Epithelial cell of prostate (primary cell): ENCODE results near the gene GPC5.
"Not testable (repeated sequence)": the region's sequence is repeated elsewhere in the genome, so short reads cannot be mapped to it uniquely, and the experiment has no call there.

Source experiments
- DNase-seq: peaks from one replicate; pipeline ENCODE4 v3.0.0-alpha.2; 2011; ENCODE audit warnings: low read depth, low spot score
- H3K27ac ChIP-seq: fragments of 450-650 bp; 2 replicates; pipeline ENCODE4 v1.5.1; 2017; ENCODE audit warnings: mild to moderate bottlenecking

Gene GPC5

DNA sequence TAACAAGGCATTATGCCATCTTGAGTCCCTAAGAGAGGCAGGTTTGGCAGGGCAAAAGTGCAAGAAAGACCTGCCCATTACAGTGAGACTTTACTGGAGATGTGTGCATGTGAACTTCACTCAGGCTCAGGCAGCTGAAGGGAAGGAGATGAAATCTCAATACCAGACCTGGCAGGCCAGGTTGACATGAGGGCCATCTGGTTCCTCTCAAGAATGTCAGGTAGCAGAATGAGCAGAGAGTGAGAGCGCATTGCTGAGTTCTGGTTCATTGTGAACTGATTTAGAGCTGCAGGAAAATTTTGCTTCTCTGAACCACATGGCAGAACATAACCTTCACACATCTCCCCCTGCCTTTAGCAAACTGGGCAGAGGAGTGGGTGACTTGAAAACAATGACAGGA lies 406.3 kb downstream of the GPC5 start:
- H3K27ac ChIP-seq: no peak overlapping the region
- DNase-seq: no peak

DNA sequence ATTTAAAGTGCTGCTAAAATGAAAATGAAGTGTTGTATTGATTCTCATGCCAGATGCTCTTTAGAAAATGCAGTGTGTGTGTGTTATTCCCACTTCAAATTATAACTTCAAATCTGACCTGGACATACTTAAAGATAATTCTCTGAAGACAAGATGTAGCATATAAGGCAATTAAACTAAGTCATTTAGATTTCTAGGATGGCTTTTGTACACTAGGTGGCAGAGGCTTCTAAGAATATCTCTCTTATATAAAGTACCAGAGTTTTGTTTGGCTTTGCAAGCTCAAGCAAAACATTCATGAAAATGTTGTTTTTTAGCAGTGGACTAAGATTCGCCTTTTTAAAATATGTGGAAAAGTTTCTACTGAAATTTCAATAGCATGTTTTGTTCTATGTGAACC lies 407.2 kb downstream of the GPC5 start:
- DNase-seq: no peak
- H3K27ac ChIP-seq: no peak overlapping the region

DNA sequence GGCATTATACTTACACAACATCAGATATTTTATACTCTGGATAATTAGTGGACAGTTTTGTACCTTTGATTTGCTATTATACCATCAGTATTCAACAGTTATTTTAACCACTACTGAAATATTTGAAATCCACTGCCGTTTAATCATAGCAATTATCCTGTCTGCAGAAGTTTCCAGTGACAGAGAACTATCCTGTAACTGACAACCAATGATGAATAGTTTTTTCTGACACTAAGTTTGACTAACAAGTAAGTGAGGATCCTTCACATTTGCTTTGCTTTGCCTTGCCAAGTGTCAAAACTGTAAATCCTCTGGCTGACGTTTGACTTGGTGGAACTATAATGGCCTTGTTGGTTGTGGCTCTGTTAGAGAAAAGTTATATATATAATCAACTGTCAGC lies 410.7 kb downstream of the GPC5 start:
- DNase-seq: no peak
- H3K27ac ChIP-seq: no peak overlapping the region

DNA sequence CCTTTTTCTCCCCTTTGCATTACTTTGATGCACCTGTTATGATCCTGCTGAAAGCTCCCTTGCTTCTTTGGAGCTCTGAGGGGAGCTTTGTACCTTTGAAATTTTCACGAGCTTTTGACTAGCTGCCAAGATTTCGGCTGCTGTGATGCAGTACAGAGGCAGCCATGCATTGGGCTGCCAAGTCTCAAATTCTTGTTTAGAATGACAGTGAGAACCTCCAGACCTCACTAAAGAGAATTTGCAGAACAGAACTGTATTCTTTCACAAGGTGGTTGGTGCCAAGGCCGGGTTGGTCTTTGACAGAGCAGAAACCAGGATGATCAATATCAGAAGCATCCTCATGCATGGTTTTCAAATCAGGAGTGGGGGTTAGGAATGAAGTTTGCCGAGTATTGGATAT lies 414.8 kb downstream of the GPC5 start:
- no peak for DNase-seq
- no peak overlapping the region for H3K27ac ChIP-seq

DNA sequence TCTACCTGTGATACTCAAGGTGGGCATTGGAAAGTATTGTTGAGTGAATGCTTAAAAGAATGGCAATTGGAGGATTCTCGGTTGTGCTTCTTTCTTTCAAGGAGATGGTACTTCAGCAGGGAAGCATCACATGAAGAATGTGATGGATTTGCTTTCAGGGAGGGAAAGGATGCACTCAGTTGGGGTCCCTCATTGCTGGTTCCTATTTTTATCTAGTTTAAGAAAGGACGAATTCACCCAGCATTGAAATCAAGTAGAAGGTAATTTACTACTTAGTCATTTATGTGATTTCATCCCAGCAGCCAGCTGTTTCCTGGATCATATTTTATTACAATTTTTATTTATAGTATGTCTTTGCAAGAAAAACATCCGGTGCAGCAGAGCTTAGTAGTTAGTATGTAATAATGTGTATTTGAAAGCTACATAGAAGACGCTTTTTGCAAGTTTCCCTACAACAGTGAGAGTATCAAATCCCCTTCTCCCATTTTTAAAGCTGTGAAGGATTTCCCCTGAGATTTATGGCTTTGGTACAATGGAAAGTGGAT lies 417.9 kb downstream of the GPC5 start:
- H3K27ac ChIP-seq: no peak overlapping the region
- DNase-seq: no peak

DNA sequence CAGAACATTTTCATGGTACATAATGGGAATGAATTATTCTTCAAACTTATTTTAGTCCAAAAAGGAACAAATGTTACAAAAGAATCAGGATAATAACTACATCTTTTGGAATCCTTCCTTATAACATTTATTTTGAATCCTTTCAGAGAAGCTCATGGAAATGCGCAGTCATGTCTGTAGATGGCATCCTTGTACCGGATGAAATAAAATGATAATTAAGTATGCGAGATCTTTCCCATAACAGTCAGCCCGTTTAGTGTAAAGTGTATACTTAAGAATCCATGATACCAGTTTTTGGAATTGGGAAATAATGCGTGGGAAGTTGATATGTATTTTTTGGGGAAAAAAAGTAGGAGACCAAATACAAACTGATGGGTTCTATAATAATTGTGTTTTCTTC lies 418.8 kb downstream of the GPC5 start:
- H3K27ac ChIP-seq: no peak overlapping the region
- no peak for DNase-seq

DNA sequence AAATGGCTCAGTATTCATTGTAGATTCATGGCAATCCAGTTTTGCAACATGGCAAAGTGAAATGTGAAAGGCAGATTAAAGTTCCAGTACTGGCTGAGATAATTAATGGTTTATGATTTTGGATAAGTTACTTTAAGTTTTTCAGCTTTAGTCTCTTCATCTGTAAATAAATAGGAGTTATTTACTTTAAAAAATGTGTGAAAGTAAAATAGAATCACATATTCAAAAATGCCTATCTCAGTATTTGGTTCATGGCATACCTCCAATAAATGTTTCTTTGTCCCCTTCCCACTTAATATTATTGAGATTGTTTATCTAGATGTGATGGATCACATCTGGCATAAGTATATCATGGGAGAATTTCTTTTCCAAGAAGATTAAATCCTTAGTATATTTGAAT lies 426.0 kb downstream of the GPC5 start:
- DNase-seq: no peak
- no peak overlapping the region for H3K27ac ChIP-seq

DNA sequence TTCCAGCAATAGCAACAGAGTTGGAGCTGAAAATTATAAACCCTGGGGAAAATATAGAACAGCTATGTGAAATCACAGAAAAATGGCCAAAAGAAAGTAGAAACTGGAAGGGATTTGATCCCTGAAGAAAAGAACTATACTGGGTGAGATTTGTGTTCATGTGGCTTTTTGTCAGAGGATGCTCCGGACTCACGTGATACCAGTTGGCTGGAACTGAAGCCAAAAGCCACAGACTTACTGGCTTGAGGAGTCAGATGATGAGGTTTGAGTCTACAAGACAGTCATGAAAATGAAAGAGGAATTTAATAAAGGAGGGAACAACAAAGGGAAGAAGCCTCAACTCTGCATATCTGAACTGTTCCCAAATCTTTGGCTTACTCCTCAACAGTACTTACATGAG lies 427.1 kb downstream of the GPC5 start:
- H3K27ac ChIP-seq: no peak overlapping the region

DNA sequence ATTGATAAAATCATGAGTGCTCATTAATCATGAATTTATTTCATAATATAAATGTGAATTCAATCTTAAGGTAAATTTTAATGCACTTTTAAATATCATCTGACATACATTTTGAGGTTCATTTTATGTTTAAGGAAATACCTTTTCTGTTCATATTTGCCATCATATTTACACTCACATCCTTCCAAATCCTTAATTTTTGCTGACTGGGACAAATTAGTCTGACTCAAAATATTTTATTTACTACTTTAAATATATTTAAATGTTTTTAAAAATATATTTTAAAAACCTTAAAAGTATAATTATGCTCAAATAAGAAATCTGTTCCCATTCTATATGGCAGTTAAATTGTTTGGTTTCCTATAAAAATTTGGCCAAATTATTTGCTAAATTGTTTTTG lies 438.1 kb downstream of the GPC5 start:
- no peak for DNase-seq
- no peak overlapping the region for H3K27ac ChIP-seq

More for the DNA sequence above, 427.1 kb downstream of the GPC5 start:
- DNase-seq: no peak

DNA sequence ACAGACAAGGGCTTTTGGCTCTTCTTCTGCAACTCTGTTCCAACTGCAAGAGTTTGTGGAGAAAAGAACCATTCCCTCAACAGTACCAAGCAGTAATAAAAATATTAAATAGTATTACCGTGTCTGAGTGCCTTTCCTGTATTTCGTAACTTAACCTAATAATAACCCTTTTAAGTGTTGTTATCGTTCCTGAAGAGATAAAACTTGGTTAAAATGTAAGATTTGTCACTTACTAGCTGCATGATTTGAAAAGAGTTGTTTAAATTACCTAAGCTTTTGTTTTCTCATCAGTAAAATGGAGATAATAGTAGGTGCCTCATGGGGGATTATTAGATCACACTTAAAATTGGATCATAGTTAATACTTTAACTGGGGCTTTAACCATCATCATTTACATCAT lies 447.2 kb downstream of the GPC5 start:
- no peak overlapping the region for H3K27ac ChIP-seq
- no peak for DNase-seq

DNA sequence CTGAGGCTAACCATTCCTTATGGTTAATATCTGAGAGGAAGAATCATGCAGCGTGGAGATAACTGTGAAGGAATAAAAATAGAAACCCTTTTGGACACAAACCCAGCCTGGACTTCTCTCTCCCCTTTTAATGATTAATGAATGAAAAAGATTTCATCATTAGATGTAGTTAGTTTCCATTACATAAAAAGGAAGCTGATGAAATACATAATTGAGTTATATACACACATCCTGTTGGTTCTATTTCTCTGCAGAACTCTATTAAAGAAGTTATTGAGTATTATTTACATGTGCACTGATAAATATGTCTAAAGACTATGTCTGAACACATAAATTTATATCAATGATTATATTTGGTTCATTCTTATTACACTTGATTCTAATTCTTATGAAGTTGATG lies 465.3 kb downstream of the GPC5 start:
- no peak overlapping the region for H3K27ac ChIP-seq
- DNase-seq: no peak

DNA sequence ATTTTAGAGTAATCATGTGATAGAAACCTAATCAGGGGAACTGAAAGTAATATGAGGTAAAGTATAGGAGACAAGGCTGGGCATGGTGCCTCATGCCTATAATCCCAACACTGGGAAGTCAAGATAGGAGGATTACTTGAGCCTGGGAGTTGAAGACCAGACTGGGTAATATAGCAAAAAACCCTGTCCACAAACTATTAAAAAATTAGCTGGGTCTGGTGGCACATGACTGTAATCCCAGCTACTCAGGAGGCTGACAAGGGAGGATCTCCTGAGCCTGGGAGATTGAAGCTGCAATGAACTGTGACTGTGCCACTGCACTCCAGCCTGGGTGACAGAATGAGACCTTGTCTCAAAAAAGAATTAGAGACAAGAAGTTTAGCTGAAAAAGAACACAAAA lies 469.9 kb downstream of the GPC5 start:
- no peak overlapping the region for H3K27ac ChIP-seq
- DNase-seq: no peak

DNA sequence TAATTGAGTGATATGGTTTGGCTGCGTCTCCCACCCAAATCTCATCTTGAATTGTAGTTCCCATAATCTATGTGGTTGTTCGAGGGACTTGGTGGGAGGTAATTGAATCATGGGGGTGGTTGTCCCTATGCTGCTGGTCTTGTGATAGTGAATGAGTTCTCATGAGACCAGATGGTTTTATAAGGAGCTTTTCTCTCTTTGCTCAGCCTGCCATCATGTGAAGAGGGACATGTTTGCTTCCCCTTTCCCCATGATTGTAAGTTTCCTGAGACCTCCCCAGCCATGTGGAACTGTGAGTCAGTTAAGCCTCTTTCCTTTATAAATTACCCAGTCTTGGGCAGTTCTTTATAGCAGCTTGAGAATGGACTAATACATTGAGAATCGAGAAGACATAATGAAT lies 480.1 kb downstream of the GPC5 start:
- H3K27ac ChIP-seq: no peak overlapping the region
- no peak for DNase-seq

DNA sequence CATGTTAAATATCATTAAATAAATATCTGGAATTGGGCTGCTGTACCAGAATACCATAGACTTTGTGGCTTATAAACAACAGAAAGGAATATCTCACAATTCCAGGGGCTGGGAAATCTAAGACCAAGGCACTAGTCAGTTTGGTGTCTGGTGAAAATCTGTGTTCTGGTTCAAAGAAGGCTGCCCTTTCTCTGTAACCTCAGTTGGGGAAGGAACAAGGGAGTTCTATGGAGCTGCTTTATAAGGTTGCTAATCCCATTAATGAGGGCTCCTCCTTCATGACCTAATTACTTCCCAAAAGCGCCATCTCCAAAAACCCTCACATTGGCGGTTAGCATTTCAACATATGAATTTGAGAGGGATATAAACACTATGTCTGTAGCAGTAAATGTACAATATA lies 480.9 kb downstream of the GPC5 start:
- no peak overlapping the region for H3K27ac ChIP-seq
- DNase-seq: no peak

DNA sequence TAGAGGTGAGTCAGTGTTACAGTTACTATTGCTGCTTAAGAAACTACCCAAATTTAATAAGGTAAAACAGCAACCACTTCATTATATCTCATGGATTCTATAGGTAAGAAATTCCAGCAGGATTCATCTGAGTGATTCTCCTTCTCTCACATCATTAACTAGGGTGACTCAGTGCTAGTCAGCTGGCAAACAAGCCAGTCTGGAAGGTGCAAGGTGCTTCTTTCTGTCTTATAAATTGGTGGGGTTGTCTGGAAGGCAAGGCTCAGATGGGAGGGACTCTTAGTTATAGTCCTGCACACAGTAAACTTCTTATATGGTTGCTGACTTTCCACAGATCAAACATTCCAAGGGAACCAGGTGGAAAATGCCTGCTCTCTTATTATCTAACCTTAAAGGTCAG lies 484.5 kb downstream of the GPC5 start:
- no peak for DNase-seq
- no peak overlapping the region for H3K27ac ChIP-seq

DNA sequence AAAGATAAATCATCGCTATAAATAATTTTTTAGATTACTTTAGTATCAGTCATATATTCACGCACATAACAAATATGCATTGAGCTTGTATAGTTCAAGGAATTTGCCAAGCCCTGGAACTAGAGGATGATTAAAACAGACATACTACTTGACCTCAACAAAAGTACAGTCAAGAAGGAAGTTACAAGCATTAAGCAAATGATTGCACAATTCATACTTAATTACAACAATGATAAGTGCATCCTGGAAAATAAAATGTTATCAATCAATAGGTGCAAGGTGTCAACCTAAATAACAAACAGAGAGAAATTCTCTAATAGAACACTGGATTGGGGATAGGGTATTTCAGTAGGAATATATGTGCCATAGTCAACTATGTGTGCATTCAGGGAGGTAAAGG lies 491.2 kb downstream of the GPC5 start:
- DNase-seq: no peak
- no peak overlapping the region for H3K27ac ChIP-seq

DNA sequence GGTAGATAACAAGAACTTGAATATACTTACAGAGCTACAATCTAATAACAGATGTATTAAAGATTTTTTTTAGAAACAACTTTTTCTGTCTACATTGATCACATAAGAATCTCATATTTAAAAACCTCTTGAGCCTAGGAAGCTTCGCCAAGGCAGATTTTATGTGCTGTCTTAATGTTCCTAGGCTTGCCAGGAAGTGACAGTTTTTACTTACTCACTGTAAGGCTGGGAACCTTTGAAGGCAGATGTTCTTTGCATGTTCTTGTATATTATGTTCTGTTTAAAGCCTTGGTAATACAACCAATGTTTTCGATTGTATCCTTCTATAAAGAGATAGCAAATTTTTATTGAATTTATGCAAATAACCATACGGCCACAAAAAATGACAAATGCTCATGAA lies 492.7 kb downstream of the GPC5 start:
- DNase-seq: no peak
- H3K27ac ChIP-seq: no peak overlapping the region

DNA sequence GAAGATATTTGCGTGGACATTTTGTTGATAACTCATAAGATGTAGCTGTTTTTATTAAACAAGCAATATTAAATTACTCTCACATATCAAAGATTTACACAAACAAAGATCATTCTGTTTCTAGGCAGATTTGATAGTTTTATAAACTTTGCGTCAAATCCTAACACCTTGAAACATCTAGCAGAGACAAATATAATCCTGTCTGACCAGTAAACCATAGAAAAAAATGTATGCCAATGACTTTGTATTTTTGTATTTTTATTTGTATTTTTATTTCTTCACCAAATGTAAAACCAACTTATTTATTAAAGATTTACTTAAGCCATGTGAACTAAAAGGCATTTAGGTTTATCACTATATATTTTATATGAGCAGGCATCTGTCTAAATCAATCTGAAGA lies 494.6 kb downstream of the GPC5 start:
- no peak overlapping the region for H3K27ac ChIP-seq
- no peak for DNase-seq

DNA sequence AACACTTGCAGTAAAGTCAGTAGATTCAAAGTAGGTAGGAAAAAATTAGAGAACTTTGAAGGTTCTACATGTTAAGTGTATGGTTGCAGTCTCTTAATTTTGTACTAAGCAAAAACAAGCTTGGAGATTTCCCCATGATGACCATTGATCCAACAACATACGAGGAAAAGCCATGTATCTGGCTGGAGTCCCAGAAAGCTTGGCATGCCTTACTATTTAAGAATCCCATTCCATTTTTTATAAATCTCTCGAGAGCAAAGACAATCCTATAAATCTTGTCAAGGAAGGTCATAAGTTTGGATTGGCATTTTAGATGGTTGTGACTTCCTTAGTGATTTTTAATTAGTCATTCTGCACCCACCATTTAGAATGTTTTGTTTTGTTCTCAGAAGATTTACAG lies 495.9 kb downstream of the GPC5 start:
- H3K27ac ChIP-seq: no peak overlapping the region
- DNase-seq: no peak

DNA sequence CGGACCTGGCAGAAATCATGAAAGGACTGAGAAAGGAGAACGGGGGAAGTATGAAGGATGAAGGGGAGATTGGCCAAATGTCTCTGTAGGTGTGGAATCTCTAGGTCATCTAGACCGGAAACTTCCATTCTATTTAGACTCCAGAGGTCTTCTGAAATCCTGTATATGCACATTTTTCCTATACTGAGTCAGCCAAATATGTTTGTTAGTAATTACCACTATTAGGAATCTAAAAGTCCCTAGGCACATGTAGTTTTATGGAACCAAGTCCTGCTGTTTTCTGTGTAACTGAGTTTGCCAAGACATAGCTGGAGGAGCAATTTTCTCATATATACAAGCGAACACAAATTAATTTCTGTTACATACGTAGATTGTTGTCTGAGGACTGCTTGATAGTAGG lies 498.1 kb downstream of the GPC5 start:
- no peak for DNase-seq

DNA sequence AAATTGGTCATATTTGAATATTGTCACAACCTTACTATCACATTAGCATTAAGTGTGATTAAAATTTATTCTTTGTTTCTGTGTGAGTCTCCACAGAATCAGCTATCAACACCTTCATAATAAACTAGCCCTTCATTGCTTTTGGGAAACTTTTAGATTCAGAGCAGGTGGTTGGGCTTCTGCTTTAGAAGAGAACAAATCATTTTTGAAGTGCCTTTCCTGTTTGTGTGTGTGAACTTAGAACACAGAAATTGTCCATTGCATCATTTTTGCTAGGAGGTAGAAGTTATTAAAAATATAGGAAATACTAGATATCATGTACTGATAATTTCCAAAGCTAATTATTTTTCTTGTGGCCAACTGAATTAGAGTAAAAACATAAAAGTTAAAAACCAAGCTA lies 500.6 kb downstream of the GPC5 start:
- not testable (repeated sequence) for DNase-seq, H3K27ac ChIP-seq

More for the DNA sequence above, 498.1 kb downstream of the GPC5 start:
- H3K27ac ChIP-seq: no peak overlapping the region

DNA sequence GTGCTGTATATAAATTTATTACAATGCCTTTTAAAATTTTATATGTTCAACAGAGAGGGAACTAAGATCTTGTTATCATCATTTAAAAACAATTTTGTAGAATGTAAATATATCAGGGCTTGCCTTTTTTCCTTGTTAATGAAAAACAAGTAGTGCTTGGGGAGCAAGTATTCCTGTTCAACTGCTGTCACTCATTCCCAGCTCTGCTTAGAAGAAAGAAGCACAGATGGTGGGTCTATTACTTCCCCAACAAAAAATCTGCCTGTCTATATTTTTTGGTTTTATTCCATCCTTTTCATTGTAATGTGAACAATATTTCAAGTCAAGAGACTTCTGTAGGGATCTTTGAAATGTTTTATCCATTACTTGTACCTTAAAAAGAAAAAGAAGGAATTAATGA lies 503.9 kb downstream of the GPC5 start:
- H3K27ac ChIP-seq: no peak overlapping the region
- no peak for DNase-seq

DNA sequence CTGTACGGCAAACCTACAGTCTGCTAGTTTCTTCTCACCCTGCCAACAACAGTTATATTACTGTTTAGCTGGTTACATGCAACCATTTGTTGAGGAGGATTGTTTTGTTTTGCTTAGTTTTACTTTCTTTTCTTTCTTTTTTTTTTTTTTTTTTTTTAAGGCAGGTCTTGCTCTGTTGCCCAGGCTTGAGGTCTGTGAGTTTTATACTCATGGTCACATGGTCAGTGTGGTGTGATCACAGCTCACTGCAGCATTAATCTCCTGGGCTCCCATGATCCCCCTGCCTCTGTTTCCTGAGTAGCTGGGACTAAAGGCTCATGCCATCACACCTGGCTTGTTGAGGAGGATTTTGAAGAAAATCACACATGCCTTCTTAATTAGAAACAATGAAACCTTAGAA lies 505.6 kb downstream of the GPC5 start:
- no peak overlapping the region for H3K27ac ChIP-seq

More for the DNA sequence above, 505.6 kb downstream of the GPC5 start:
- no peak for DNase-seq
